Testis (tissue), 2 donors: Measurements from ENCODE around the gene ATG9A.

ENCODE experiments used
- POLR2A ChIP-seq: fragments of 450-650 bp; IDR thresholded peaks from one replicate; pipeline ENCODE4 v1.6.1; 2017; ENCODE audit warnings: antibody characterized with exemption, mild to moderate bottlenecking, moderate library complexity
- TF ChIP-seq, protein P1 (sequence below), 3 experiments: fragments of 450-650 bp in 2 of 3; fragments of 200-600 bp in 1 of 3; sonication (generic) in 1 of 3; IDR thresholded peaks; one replicate each; pipeline ENCODE4 v1.5.1; 2016 to 2019; ENCODE audit warnings: antibody characterized with exemption in 3 of 3, mild to moderate bottlenecking in 2 of 3, moderate library complexity in 1 of 3

DNA sequence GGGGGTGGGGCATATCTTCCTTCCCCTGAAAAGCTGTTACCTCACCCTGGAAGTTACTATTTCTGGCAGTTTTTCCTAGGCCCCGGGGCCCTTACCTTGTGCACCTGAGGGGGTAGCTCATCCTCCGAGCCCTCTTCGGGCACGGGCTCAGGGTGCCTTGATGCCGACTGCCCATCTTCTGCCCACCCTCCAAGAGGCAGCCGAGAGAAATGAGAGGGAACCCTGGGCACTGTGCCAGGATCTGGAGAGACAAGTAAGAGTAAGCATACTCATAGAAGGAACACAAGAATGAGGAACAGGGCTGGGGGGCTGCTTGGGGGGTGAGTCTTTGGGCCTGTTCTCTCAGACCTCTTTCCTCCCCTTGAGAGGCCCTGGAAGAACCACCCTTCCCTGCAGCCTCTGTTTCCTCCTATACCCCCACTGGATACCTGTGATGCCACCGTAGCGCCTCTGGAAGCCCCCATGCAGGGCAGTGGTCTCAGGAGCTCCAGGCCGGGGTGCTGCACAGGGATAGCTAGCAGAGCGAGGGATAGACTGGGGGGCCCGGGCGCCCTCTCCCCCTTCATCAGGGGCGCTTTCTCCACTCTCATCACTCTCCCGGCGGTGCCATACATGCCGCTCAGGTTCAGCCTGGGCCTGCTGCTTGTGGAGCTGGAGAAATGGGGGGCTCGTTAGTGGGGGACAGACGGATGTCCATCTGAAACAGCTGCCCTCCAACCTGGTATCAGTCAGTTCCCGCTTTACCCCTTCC is 8.6 kb downstream of the ATG9A start:
- no peak for TF ChIP-seq POLR2A
- TF ChIP-seq, protein P1, sequence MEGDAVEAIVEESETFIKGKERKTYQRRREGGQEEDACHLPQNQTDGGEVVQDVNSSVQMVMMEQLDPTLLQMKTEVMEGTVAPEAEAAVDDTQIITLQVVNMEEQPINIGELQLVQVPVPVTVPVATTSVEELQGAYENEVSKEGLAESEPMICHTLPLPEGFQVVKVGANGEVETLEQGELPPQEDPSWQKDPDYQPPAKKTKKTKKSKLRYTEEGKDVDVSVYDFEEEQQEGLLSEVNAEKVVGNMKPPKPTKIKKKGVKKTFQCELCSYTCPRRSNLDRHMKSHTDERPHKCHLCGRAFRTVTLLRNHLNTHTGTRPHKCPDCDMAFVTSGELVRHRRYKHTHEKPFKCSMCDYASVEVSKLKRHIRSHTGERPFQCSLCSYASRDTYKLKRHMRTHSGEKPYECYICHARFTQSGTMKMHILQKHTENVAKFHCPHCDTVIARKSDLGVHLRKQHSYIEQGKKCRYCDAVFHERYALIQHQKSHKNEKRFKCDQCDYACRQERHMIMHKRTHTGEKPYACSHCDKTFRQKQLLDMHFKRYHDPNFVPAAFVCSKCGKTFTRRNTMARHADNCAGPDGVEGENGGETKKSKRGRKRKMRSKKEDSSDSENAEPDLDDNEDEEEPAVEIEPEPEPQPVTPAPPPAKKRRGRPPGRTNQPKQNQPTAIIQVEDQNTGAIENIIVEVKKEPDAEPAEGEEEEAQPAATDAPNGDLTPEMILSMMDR (IDR thresholded peaks at IDR 0.05): no peak
